Panc1 (cell line): ENCODE measurements around the gene PCYT2. TPM values are rescaled to one million over a fixed set of nuclear protein-coding genes. Genes with fewer than 3 reads are reported as not detected.

ENCODE experiments used
- ATAC-seq: fragments of 200-7000 bp; cut with Tn5 transposase; 2 replicates; pipeline ENCODE4 v1.9.1; 2020; ENCODE audit warnings: mild to moderate bottlenecking, moderate library complexity
- BruUV-seq: library from RNA; stranded (reverse); fragments of 400-500 nt; replicated peaks from 2 replicates; lab custom pipeline; 2021; lab: Mats Ljungman, UMichigan
- CTCF ChIA-PET: fragments of 300-600 bp; sonication (Branson Sonifier 250); formaldehyde crosslinking; loops from one replicate; lab custom pipeline; 2022; ENCODE audit warnings: antibody characterized with exemption; lab: Charles Lee
- POLR2A ChIA-PET: fragments of 300-600 bp; sonication (Branson Sonifier 250); formaldehyde crosslinking; loops from one replicate; lab custom pipeline; 2022; ENCODE audit warnings: antibody characterized with exemption; lab: Charles Lee
- DNase-seq: peaks from one replicate; pipeline ENCODE4 v3.0.0-alpha.2; 2010; ENCODE audit warnings: low read depth, low spot score
- H3K27ac ChIP-seq: 2 replicates; pipeline ENCODE4 v1.5.1; 2011; ENCODE audit warnings: mild to moderate bottlenecking, low read length, inconsistent platforms
- H3K27me3 ChIP-seq: fragments of 200-500 bp; sonication (Bioruptor generic); 2 replicates; pipeline ENCODE4 v1.6.0; 2014; ENCODE audit warnings: low read length, inconsistent platforms; ENCODE audit not compliant: control insufficient read depth, insufficient read depth
- H3K36me3 ChIP-seq: fragments of 200-500 bp; sonication (Bioruptor generic); 2 replicates; pipeline ENCODE4 v1.5.1; 2014; ENCODE audit warnings: inconsistent platforms, mild to moderate bottlenecking, low read length, moderate library complexity; ENCODE audit not compliant: control insufficient read depth, insufficient read depth
- H3K4me1 ChIP-seq: 2 replicates; pipeline ENCODE4 v1.5.1; 2011; ENCODE audit warnings: inconsistent platforms, mild to moderate bottlenecking, low read length, moderate library complexity; ENCODE audit not compliant: control insufficient read depth, insufficient read depth
- H3K4me3 ChIP-seq, 2 experiments: 2 replicates each; pipeline ENCODE4 v1.5.1; 2011 to 2012; ENCODE audit warnings: low read depth in 2 of 2, low read length in 2 of 2, mild to moderate bottlenecking in 2 of 2, inconsistent platforms in 1 of 2, moderate library complexity in 1 of 2
- H3K9me3 ChIP-seq: fragments of 200-500 bp; sonication (Bioruptor generic); 2 replicates; pipeline ENCODE4 v1.5.1; 2014; ENCODE audit warnings: low read depth, mild to moderate bottlenecking, inconsistent platforms, low read length, moderate library complexity; ENCODE audit not compliant: control insufficient read depth, insufficient read depth
- CTCF ChIP-seq: fragments of 450-650 bp; IDR thresholded peaks from 2 replicates; pipeline ENCODE4 v1.5.1; 2017; ENCODE audit warnings: mild to moderate bottlenecking
- POLR2AphosphoS5 ChIP-seq: IDR thresholded peaks from 2 replicates; pipeline ENCODE4 v1.6.1; 2012; ENCODE audit warnings: mild to moderate bottlenecking, low read depth, low read length, moderate library complexity
- REST ChIP-seq, 2 experiments: IDR thresholded peaks; 2 replicates each; pipeline ENCODE4 v1.6.1; 2011 to 2012; ENCODE audit warnings: low read depth in 2 of 2, control low read depth in 1 of 2, low read length in 1 of 2, mild to moderate bottlenecking in 1 of 2, moderate library complexity in 1 of 2; ENCODE audit not compliant: insufficient read depth in 1 of 2
- SIN3A ChIP-seq: IDR thresholded peaks from 2 replicates; pipeline ENCODE4 v1.6.1; 2012; ENCODE audit warnings: low read depth, mild to moderate bottlenecking, low read length, moderate library complexity, borderline replicate concordance; ENCODE audit not compliant: insufficient read depth
- TCF7L2 ChIP-seq: IDR thresholded peaks from 2 replicates; pipeline ENCODE4 v1.6.1; 2011; ENCODE audit warnings: mild to moderate bottlenecking, low read depth, low read length, inconsistent platforms
- in situ Hi-C: cut with HindIII; loops from 2 replicates; pipeline ENCODE4 v1.10.0; 2016; ENCODE audit warnings: low sequenced_read_pairs, low pct_unique_long_range_greater_than_20kb
- intact Hi-C: fragments of 100-400 bp; cut with micrococcal nuclease; formaldehyde crosslinking; loops from one replicate; pipeline ENCODE4 v1.10.0; 2022; ENCODE audit not compliant: unreplicated experiment
- total RNA-seq: library from RNA; stranded (reverse); gene quantifications from one replicate; pipeline ENCODE4 v1.2.1, GENCODE V29; 2021; ENCODE audit not compliant: unreplicated experiment

PCYT2 gene
- total RNA-seq, 1 experiment from 2014 or later: 91.2 TPM

- Histone ChIP-seq H3K9me3 (no peaks in the 10 kb centered on the region), H3K27me3 (no peaks in the 10 kb centered on the region; the same call in 1 of the 2 replicates), H3K27ac (peak overlapping the region; percentile 54; the same call in 1 of the 2 replicates), H3K4me1 (peaks cover 6% of the 10 kb centered on the region), H3K4me3 (peak overlapping the region; percentile 48 to 51), H3K36me3 (peaks cover 5% of the 10 kb centered on the region; the same call in 1 of the 2 replicates)
- ChIA-PET POLR2A (interaction anchor here (0.7 kb wide), 1 partner anchor 246 kb away, joined by 5 read pairs; no protein-coding TSS in a partner anchor), CTCF (interaction anchor here (0.6 to 4.4 kb wide), 7 partner anchors 12 to 79 kb away, joined by 3 to 37 read pairs (median 4); partner anchors contain the start of genes CENPX, DCXR and LRRC45)
- intact Hi-C loops: no loop called here
- ATAC-seq (peak; percentile 87), DNase-seq (no peak)
- TF ChIP-seq SIN3A (peak; percentile 26; the same call in 1 of the 2 replicates), REST (IDR thresholded peaks at IDR 0.05; ENCODE audit: insufficient read depth in 1 of 2, low read depth in 2 of 2, low read length in 1 of 2) (no peak), CTCF (peak; percentile 100), TCF7L2 (no peak; the same call in 1 of the 2 replicates)
- BruUV-seq: no TSS peak
- in situ Hi-C loops: no loop called here
Observed at GRCh38 chr17:81959362-81960129, 48.3 kb upstream of the PCYT2 start.

GRCh38 chr17:81958633-81959342 is 47.6 kb upstream of the PCYT2 start:
- peak overlapping the region in 1 of 2 experiments; percentile 48; a peak in 1 of 4 replicates for H3K4me3 ChIP-seq
- DNase-seq: no peak
- TF ChIP-seq REST (IDR thresholded peaks at IDR 0.05; ENCODE audit: insufficient read depth in 1 of 2, low read depth in 2 of 2, low read length in 1 of 2): no peak
- no peak for TF ChIP-seq CTCF
- no peak for TF ChIP-seq TCF7L2
- no peak for TF ChIP-seq SIN3A
- no peak for TF ChIP-seq POLR2AphosphoS5
- H3K36me3 ChIP-seq: peaks cover 5% of the 10 kb centered on the region; the same call in 1 of the 2 replicates
- in situ Hi-C loops (no loop called here), intact Hi-C loops (no loop called here)
- ChIA-PET POLR2A (no interaction called here), CTCF (interaction anchor here (0.6 to 4.4 kb wide), 7 partner anchors 11 to 79 kb away, joined by 3 to 37 read pairs (median 4); partner anchors contain the start of genes CENPX, DCXR and LRRC45)
- peaks cover 6% of the 10 kb centered on the region for H3K4me1 ChIP-seq
- no peaks in the 10 kb centered on the region; the same call in 1 of the 2 replicates for H3K27me3 ChIP-seq
- no peak overlapping the region for H3K27ac ChIP-seq
- no peak for ATAC-seq
- no peaks in the 10 kb centered on the region for H3K9me3 ChIP-seq
- BruUV-seq: no TSS peak
